ENCODE data around the gene TTC6.
A peak's percentile ranks its signal among the peaks of the same experiment; 100 is the strongest.

TTC6 gene

DNA sequence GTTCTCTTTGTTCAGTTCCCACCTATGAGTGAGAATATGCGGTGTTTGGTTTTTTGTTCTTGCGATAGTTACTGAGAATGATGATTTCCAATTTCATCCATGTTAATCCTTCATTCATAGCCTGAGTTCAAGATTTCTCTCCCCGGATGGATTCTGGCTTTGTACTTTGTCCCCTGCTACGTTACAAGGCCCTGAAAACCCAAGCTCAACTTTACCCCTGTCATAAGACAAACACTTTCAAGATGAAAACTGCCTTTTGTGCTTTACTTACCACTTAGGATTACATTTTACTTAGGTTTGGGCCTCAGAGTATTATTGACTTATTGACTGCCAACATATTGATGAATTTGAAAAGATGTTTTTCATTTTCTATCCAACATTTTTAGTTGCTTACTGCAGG is 36.7 kb upstream of the TTC6 start:
- H3K4me3 ChIP-seq (ENCODE audit: low read length), result no peak overlapping the region
- TF ChIP-seq, protein P1, sequence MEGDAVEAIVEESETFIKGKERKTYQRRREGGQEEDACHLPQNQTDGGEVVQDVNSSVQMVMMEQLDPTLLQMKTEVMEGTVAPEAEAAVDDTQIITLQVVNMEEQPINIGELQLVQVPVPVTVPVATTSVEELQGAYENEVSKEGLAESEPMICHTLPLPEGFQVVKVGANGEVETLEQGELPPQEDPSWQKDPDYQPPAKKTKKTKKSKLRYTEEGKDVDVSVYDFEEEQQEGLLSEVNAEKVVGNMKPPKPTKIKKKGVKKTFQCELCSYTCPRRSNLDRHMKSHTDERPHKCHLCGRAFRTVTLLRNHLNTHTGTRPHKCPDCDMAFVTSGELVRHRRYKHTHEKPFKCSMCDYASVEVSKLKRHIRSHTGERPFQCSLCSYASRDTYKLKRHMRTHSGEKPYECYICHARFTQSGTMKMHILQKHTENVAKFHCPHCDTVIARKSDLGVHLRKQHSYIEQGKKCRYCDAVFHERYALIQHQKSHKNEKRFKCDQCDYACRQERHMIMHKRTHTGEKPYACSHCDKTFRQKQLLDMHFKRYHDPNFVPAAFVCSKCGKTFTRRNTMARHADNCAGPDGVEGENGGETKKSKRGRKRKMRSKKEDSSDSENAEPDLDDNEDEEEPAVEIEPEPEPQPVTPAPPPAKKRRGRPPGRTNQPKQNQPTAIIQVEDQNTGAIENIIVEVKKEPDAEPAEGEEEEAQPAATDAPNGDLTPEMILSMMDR (IDR thresholded peaks at IDR 0.05; ENCODE audit: insufficient read depth, low read depth, low read length, missing control alignments), result no peak
- no peak for DNase-seq (ENCODE audit: low read depth)

DNA sequence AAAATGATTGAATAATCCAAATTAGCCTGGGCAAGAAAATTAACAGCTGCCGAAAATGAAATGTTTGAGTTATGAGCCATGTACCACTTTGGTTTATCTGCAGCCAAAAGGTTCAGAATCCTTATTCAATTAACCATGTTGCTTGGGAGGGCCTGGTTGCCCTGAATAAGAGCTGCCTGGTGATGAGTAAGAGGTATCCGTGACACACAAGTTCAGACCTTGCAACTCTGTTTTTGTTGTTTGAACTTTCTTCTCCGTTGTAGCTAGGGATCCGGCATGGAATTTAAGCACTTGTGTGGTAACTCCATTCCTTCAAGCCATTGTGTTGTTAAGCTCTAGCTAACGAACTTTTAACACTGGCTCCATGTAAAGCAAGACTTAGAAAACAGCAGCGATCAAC is 36.0 kb upstream of the TTC6 start:
- peak; percentile 67 for DNase-seq (ENCODE audit: low read depth)
- TF ChIP-seq, protein P1 (IDR thresholded peaks at IDR 0.05; ENCODE audit: insufficient read depth, low read depth, low read length, missing control alignments), result no peak
- H3K4me3 ChIP-seq (ENCODE audit: low read length), result no peak overlapping the region

DNA sequence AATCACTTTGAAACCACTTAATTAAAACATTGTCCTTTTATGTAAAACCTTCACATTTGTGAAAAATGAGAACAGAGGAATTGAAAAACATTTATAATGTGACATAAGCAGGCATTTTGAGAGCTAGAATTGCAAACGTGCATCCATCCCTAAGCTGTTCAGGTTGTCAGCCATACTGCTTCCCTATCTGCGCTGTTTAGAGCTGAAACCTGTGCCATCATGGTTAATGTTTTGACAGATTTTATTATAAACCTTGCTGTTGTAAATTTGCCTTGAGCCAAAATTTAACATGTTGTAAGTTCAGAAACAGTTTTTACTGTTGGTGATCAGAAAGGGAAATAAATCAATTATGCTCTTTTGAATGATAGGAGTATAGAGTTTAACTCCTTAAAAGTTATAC is 32.2 kb upstream of the TTC6 start:
- no peak for DNase-seq (ENCODE audit: low read depth)
- TF ChIP-seq, protein P1 (IDR thresholded peaks at IDR 0.05; ENCODE audit: insufficient read depth, low read depth, low read length, missing control alignments), result no peak
- no peak overlapping the region for H3K4me3 ChIP-seq (ENCODE audit: low read length)

DNA sequence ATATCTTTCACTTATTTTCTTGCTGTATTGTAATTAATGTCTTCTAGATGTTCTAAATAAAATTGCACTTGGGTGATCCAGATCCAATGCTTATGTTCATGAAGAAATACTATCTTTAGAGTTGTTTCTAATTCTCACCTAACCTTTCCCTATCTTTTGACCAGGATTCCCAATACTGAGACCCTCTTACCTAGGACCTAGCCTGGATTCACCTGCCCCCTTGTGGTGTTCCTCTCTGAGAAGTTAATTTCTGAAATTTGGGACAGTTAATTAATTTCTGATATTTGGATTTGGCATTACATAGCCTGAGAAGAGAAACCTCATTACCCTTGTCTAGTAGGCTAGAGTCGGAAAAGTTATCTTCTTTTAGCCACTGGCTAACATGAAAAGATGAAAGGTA is 29.9 kb upstream of the TTC6 start:
- DNase-seq (ENCODE audit: low read depth), result no peak
- TF ChIP-seq, protein P1 (IDR thresholded peaks at IDR 0.05; ENCODE audit: insufficient read depth, low read depth, low read length, missing control alignments), result peak; percentile 36
- H3K4me3 ChIP-seq (ENCODE audit: low read length), result no peak overlapping the region

DNA sequence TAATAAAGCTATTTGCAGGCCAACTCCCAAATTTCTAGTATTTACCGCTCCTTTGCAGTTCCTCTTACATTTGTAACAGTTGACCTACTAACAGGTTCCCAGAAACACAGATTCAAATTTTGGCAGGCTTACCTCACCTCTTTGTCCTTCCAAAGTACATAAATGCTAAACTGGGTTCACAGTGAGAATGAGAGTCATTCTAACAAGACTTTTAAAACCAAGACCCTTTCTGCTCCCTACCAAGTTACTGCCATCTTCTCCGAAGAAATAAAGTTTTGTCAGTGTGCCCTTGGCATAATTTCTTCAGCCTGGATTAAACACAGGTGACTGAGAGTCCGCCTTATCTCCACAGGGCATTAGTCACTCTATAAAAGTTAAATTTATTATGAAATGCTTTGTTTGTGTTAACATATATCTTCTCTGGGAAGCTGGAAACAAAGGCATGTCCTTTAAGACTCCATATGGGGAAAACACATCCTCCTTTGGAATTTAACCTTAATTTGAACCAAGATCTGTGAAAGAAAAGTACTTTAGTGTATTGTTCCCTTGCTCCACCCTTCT is 28.5 kb upstream of the TTC6 start:
- no peak for DNase-seq (ENCODE audit: low read depth)
- H3K4me3 ChIP-seq (ENCODE audit: low read length), result no peak overlapping the region
- TF ChIP-seq, protein P1 (IDR thresholded peaks at IDR 0.05; ENCODE audit: insufficient read depth, low read depth, low read length, missing control alignments), result no peak

DNA sequence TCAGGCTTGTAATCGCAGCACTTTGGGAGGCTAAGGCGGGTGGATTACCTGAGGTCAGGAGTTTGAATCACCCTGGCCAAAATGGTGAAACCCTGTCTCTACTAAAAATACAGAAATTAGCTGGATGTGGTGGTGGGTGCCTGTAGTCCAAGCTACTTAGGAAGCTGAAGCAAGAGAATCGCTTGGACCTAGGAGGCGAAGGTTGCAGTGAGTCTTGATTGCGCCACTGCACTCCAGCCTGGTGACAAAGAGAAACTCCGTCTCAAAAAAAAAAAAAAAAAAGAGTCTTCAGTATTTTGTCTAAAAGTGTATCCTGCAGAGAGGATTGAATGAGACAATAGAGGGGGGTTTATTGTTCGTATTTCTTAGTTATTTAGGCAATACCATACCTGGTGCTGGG is 25.7 kb upstream of the TTC6 start:
- H3K4me3 ChIP-seq (ENCODE audit: low read length), result no peak overlapping the region
- TF ChIP-seq, protein P1 (IDR thresholded peaks at IDR 0.05; ENCODE audit: insufficient read depth, low read depth, low read length, missing control alignments), result no peak
- no peak for DNase-seq (ENCODE audit: low read depth)

DNA sequence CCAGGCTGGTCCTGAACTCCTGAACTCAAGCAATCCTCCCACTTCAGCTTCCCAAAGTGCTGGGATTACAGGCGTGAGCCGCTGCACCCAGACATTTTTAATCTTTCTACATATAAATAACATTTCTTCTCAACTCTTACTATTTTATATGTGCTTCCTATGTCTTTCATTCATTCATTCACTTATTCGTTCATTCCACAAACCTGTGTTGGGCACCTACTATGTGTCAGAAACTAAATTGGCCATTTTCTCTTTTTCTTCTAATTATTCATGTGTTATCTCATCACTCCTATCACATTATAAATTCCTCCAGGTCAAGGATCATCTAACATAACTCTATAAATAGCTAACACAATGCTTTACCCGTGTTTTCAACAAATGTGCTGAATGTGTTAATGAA is 24.0 kb upstream of the TTC6 start:
- TF ChIP-seq, protein P1 (IDR thresholded peaks at IDR 0.05; ENCODE audit: insufficient read depth, low read depth, low read length, missing control alignments), result no peak
- DNase-seq (ENCODE audit: low read depth), result no peak
- H3K4me3 ChIP-seq (ENCODE audit: low read length), result no peak overlapping the region
